GM13977 (cell line): Measurements from ENCODE around the gene GALNT5.
A peak's percentile ranks its signal among the peaks of the same experiment; 100 is the strongest.

Experiments used
- DNase-seq: peaks from one replicate; pipeline ENCODE4 v3.0.0; 2012; ENCODE audit warnings: low spot score
- CTCF ChIP-seq: IDR thresholded peaks from 2 replicates; pipeline ENCODE4 v1.5.1; 2012; ENCODE audit warnings: mild to moderate bottlenecking, control low read depth; ENCODE audit not compliant: insufficient read depth; ENCODE audit errors: extremely low read depth, missing control alignments
- in situ Hi-C: fragments of 300-500 bp; cut with MboI; formaldehyde crosslinking; loops from one replicate; pipeline ENCODE4 v1.12.0; 2022; ENCODE audit warnings: low sequenced_read_pairs, low pct_unique_long_range_greater_than_20kb, mixed read lengths, inconsistent platforms; ENCODE audit not compliant: unreplicated experiment

GALNT5 gene

GRCh38 chr2:157326698-157327097, 69.2 kb downstream of the GALNT5 start:
- DNase-seq, result no peak
- no peak for TF ChIP-seq CTCF
- in situ Hi-C loops, result loop anchor here (25.0 kb wide), 1 partner anchor 111 kb away; the partner anchor contains the start of gene CYTIP

GRCh38 chr2:157327200-157327599, 69.7 kb downstream of the GALNT5 start:
- no peak for TF ChIP-seq CTCF
- in situ Hi-C loops, result loop anchor here (25.0 kb wide), 1 partner anchor 110 kb away; the partner anchor contains the start of gene CYTIP
- DNase-seq, result no peak

- in situ Hi-C loops, result loop anchor here (25.0 kb wide), 1 partner anchor 109 kb away; the partner anchor contains the start of gene CYTIP
- peak; percentile 93 for TF ChIP-seq CTCF
Measured at GRCh38 chr2:157327621-157328500, 70.4 kb downstream of the GALNT5 start.

GRCh38 chr2:157329524-157329923, 72.0 kb downstream of the GALNT5 start:
- DNase-seq, result no peak
- no peak for TF ChIP-seq CTCF
- in situ Hi-C loops, result loop anchor here (25.0 kb wide), 1 partner anchor 108 kb away; the partner anchor contains the start of gene CYTIP

More at GRCh38 chr2:157327621-157328500, 70.4 kb downstream of the GALNT5 start:
- peak; percentile 73 for DNase-seq

- no peak for DNase-seq
- in situ Hi-C loops, result loop anchor here (25.0 kb wide), 1 partner anchor 104 kb away; the partner anchor contains the start of gene CYTIP
- TF ChIP-seq CTCF, result no peak
Measured at GRCh38 chr2:157333304-157334047, 76.0 kb downstream of the GALNT5 start.

GRCh38 chr2:157334335-157334734, 76.8 kb downstream of the GALNT5 start:
- DNase-seq, result no peak
- in situ Hi-C loops, result loop anchor here (25.0 kb wide), 1 partner anchor 103 kb away; the partner anchor contains the start of gene CYTIP
- TF ChIP-seq CTCF, result no peak
